K562 (cell line): ENCODE results near the gene STIM1. TPM values are rescaled to one million over a fixed set of nuclear protein-coding genes. Genes with fewer than 3 reads are reported as not detected.

Source experiments
- CBX1 ChIP-seq: sonication (generic); IDR thresholded peaks from 2 replicates; pipeline ENCODE4 v1.6.1; 2016; ENCODE audit warnings: antibody characterized with exemption, low read depth, mild to moderate bottlenecking
- CEBPG ChIP-seq, 3 experiments: fragments of 200-800 bp in 1 of 3; sonication (Bioruptor generic) in 1 of 3; sonication (generic) in 1 of 3; formaldehyde crosslinking in 1 of 3; IDR thresholded peaks in 2 of 3; conservative IDR thresholded peaks in 1 of 3; 2 replicates each; pipeline versions ENCODE4 v1.6.1 to v1.8.0; 2016 to 2022; ENCODE audit warnings: missing compliant biosample characterization in 2 of 3, missing genetic modification characterization in 2 of 3, mild to moderate bottlenecking in 1 of 3, missing genetic modification reagents in 1 of 3
- CTBP1 ChIP-seq: fragments of 450-650 bp; IDR thresholded peaks from 2 replicates; pipeline ENCODE4 v1.6.1; 2016; ENCODE audit warnings: borderline replicate concordance
- HLTF ChIP-seq: fragments of 450-650 bp; IDR thresholded peaks from 2 replicates; pipeline ENCODE4 v1.6.1; 2016
- HMG20A ChIP-seq: fragments of 450-650 bp; formaldehyde crosslinking; conservative IDR thresholded peaks from 2 replicates; pipeline ENCODE4 v1.4.0; 2020; ENCODE audit warnings: mild to moderate bottlenecking, mixed read lengths
- HOXB6 ChIP-seq: fragments of 250-450 bp; sonication (Bioruptor Pico); IDR thresholded peaks from 2 replicates; pipeline ENCODE4 v1.5.1; 2022; ENCODE audit warnings: mild to moderate bottlenecking, borderline replicate concordance
- MAFK ChIP-seq: IDR thresholded peaks from 2 replicates; pipeline ENCODE4 v1.6.1; 2011; ENCODE audit warnings: low read length, improper control_type of control experiment
- NCOA2 ChIP-seq, 2 experiments: fragments of 450-650 bp; IDR thresholded peaks; 2 replicates each; pipeline ENCODE4 v1.6.1; 2018; ENCODE audit warnings: mild to moderate bottlenecking in 2 of 2, moderate library complexity in 1 of 2; ENCODE audit not compliant: partially characterized antibody in 2 of 2
- NFE2L1 ChIP-seq: fragments of 450-650 bp; IDR thresholded peaks from 2 replicates; pipeline ENCODE4 v1.6.1; 2016; ENCODE audit warnings: missing genetic modification characterization, low read depth, mild to moderate bottlenecking, missing compliant biosample characterization, moderate library complexity, borderline replicate concordance
- PML ChIP-seq: IDR thresholded peaks from 2 replicates; pipeline ENCODE4 v1.6.1; 2012; ENCODE audit warnings: low read length, inconsistent platforms
- PRDM10 ChIP-seq: fragments of 450-650 bp; IDR thresholded peaks from 2 replicates; pipeline ENCODE4 v1.6.1; 2018; ENCODE audit not compliant: partially characterized antibody
- RBM25 ChIP-seq: fragments of 200-400 bp; formaldehyde crosslinking; IDR thresholded peaks from 2 replicates; pipeline ENCODE4 v1.6.1; 2018; ENCODE audit warnings: low read length, low read depth, moderate library complexity; ENCODE audit not compliant: severe bottlenecking
- SAP30 ChIP-seq: fragments of 200-600 bp; sonication (generic); IDR thresholded peaks from 2 replicates; pipeline ENCODE4 v1.6.1; 2012; ENCODE audit warnings: borderline replicate concordance, low read depth, mild to moderate bottlenecking, moderate library complexity, low read length, control low read depth, inconsistent platforms; ENCODE audit not compliant: insufficient read depth, poor library complexity, severe bottlenecking
- ZNF717 ChIP-seq: fragments of 250-450 bp; sonication (Bioruptor Pico); IDR thresholded peaks from 2 replicates; pipeline ENCODE4 v1.5.0; 2021
- polyA plus RNA-seq, 8 experiments: library from polyadenylated mRNA; depleted of rRNA in 4 of 8; stranded (reverse) in 5 of 8; unstranded in 3 of 8; fragments of >200 nt; fragmentation: Nextera tagmentation in 2 of 8; fragmentation: Illumina TruSeq in 1 of 8; extraction: Ambion mirVana in 2 of 8; extraction: Trizol in 1 of 8; gene quantifications; 2 replicates each; pipeline versions ENCODE4 v1.2.1 to v1.2.3, GENCODE V29; 2011 to 2014; ENCODE audit warnings: inconsistent platforms in 1 of 8, missing spikeins in 1 of 8
- total RNA-seq, 7 experiments: library from RNA; depleted of rRNA in 6 of 7; stranded (reverse); fragments of >200 nt in 6 of 7; fragmentation: Illumina TruSeq in 2 of 7; extraction: Trizol in 2 of 7; gene quantifications; 2 replicates each; pipeline versions ENCODE4 v1.2.1 to v1.2.3, GENCODE V29; 2011 to 2021; ENCODE audit warnings: low replicate concordance in 1 of 7
- TF ChIP-seq, protein P1 (sequence below): fragments of 200-400 bp; formaldehyde crosslinking; IDR thresholded peaks from 2 replicates; pipeline ENCODE4 v1.6.1; 2017; ENCODE audit warnings: mild to moderate bottlenecking, low read depth, low read length, moderate library complexity
- TF ChIP-seq, protein P2 (sequence below): fragments of 250-450 bp; sonication (Bioruptor Pico); IDR thresholded peaks from 2 replicates; pipeline ENCODE4 v1.9.0; 2021; ENCODE audit warnings: mild to moderate bottlenecking
- TF ChIP-seq, protein P3 (sequence below), 2 experiments: fragments of 450-650 bp; IDR thresholded peaks; 2 replicates each; pipeline ENCODE4 v1.6.1; 2016
- TF ChIP-seq, protein P4 (sequence below): fragments of 250-450 bp; sonication (Bioruptor Pico); IDR thresholded peaks from 2 replicates; pipeline ENCODE4 v1.8.0; 2022; ENCODE audit warnings: inconsistent platforms

STIM1 gene
- total and polyA plus RNA-seq, 9 of the 15 experiments (the other 6 are each of a cell fraction or from before 2014, with no cell fraction given): 7.7 to 50.5 (median 22.5) TPM

GRCh38 chr11:4140067-4140636 lies 284.7 kb downstream of the STIM1 start (continued):
- TF ChIP-seq, protein P1, sequence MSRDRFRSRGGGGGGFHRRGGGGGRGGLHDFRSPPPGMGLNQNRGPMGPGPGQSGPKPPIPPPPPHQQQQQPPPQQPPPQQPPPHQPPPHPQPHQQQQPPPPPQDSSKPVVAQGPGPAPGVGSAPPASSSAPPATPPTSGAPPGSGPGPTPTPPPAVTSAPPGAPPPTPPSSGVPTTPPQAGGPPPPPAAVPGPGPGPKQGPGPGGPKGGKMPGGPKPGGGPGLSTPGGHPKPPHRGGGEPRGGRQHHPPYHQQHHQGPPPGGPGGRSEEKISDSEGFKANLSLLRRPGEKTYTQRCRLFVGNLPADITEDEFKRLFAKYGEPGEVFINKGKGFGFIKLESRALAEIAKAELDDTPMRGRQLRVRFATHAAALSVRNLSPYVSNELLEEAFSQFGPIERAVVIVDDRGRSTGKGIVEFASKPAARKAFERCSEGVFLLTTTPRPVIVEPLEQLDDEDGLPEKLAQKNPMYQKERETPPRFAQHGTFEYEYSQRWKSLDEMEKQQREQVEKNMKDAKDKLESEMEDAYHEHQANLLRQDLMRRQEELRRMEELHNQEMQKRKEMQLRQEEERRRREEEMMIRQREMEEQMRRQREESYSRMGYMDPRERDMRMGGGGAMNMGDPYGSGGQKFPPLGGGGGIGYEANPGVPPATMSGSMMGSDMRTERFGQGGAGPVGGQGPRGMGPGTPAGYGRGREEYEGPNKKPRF: no peak
- TF ChIP-seq, protein P2, sequence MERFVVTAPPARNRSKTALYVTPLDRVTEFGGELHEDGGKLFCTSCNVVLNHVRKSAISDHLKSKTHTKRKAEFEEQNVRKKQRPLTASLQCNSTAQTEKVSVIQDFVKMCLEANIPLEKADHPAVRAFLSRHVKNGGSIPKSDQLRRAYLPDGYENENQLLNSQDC (CRISPR knock-in tag): no peak
- TF ChIP-seq SAP30 (no peak), HOXB6 (CRISPR knock-in tag) (no peak), ZNF717 (CRISPR knock-in tag) (no peak), RBM25 (peak; percentile 61), HLTF (peak; percentile 88), CEBPG (CRISPR knock-in tag; IDR thresholded peaks at IDR 0.05) (no peak), CEBPG (tag; conservative IDR thresholded peaks at IDR 0.05 in 1 of 2, IDR thresholded peaks at IDR 0.05 in 1 of 2) (no peak), NCOA2 (IDR thresholded peaks at IDR 0.05; ENCODE audit: partially characterized antibody in 2 of 2) (no peak), PML (no peak), CTBP1 (no peak), NFE2L1 (tag) (no peak), MAFK (no peak), CBX1 (0 out of 2 replicates have a peak, but pooled peaks have one; percentile 28), HMG20A (CRISPR knock-in tag) (no peak), PRDM10 (no peak)
- TF ChIP-seq, protein P3, sequence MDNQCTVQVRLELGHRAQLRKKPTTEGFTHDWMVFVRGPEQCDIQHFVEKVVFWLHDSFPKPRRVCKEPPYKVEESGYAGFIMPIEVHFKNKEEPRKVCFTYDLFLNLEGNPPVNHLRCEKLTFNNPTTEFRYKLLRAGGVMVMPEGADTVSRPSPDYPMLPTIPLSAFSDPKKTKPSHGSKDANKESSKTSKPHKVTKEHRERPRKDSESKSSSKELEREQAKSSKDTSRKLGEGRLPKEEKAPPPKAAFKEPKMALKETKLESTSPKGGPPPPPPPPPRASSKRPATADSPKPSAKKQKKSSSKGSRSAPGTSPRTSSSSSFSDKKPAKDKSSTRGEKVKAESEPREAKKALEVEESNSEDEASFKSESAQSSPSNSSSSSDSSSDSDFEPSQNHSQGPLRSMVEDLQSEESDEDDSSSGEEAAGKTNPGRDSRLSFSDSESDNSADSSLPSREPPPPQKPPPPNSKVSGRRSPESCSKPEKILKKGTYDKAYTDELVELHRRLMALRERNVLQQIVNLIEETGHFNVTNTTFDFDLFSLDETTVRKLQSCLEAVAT (IDR thresholded peaks at IDR 0.05): peak; percentile 66 to 71; a peak in 3 of 4 replicates
- TF ChIP-seq, protein P4, sequence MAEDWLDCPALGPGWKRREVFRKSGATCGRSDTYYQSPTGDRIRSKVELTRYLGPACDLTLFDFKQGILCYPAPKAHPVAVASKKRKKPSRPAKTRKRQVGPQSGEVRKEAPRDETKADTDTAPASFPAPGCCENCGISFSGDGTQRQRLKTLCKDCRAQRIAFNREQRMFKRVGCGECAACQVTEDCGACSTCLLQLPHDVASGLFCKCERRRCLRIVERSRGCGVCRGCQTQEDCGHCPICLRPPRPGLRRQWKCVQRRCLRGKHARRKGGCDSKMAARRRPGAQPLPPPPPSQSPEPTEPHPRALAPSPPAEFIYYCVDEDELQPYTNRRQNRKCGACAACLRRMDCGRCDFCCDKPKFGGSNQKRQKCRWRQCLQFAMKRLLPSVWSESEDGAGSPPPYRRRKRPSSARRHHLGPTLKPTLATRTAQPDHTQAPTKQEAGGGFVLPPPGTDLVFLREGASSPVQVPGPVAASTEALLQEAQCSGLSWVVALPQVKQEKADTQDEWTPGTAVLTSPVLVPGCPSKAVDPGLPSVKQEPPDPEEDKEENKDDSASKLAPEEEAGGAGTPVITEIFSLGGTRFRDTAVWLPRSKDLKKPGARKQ (CRISPR knock-in tag): no peak
